ENCODE data around the gene PHF5A.

PHF5A gene

DNA sequence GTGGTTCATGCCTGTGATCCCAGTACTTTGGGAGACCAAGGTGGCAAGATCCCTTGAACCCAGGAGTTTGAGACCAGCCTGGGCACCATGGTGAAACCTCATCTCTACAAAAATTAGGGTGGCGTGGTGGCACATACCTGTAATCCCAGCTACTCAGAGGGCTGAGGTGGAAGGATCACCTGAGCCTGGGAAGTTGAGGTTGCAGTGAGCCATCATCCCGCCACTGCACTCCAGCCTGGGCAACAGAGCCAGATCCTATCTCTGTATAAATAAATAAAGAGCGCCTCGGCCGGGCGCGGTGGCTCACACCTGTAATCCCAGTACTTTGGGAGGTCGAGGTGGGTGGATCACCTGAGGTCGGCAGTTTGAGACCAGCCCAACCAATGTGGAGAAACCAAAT lies 49.8 kb downstream of the PHF5A start:
- H3K27ac Mint-ChIP-seq, result peak overlapping the region; percentile 63
- ATAC-seq, result no peak
- no peaks in the 10 kb centered on the region for H3K9me3 Mint-ChIP-seq
- H3K27me3 Mint-ChIP-seq, result no peaks in the 10 kb centered on the region
- H3K4me3 Mint-ChIP-seq, result no peak overlapping the region
- peaks cover 9% of the 10 kb centered on the region for H3K36me3 Mint-ChIP-seq
- H3K4me1 Mint-ChIP-seq, result peaks cover 47% of the 10 kb centered on the region

DNA sequence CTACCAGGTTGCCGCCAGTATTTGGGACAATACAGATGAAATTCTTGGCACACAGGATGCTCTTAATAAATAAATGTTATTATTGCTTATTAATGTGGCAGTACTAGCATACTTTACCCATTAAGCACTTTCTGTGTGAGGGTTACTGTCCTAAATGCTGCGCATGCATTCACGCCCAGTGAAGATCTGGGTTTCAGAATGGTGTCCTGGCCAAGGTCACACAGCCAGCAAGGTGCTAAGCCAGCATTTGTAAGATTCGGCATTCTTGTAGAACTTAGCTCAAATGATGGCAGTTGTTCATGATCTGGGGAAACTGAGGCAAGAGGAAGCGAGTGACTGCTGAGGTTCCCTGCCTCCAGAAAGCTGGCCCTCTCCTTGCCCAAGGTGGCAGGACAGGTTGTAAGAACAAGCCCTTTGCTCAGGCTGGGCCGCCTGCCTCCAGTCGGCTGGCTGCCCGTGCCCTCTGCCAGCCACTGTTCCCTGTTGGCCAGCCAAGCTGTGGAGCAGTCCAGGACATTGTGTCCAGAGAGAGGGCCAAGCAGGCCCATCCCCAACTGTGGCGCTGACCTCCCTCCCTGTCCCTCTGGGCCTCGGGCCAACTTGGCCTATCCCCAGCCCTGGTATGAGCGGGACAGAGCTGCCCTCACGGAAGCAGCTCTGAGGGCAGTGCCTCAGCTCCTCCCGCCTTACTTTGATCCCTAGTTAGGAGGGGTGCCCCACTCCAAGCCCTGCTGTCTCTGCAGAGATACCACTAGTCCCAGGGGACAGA lies 50.7 kb downstream of the PHF5A start:
- H3K27ac Mint-ChIP-seq, result peak overlapping the region; percentile 63
- H3K4me3 Mint-ChIP-seq, result no peak overlapping the region
- H3K9me3 Mint-ChIP-seq, result no peaks in the 10 kb centered on the region
- H3K4me1 Mint-ChIP-seq, result peaks cover 38% of the 10 kb centered on the region
- peaks cover 5% of the 10 kb centered on the region for H3K36me3 Mint-ChIP-seq
- ATAC-seq, result no peak
- H3K27me3 Mint-ChIP-seq, result no peaks in the 10 kb centered on the region

DNA sequence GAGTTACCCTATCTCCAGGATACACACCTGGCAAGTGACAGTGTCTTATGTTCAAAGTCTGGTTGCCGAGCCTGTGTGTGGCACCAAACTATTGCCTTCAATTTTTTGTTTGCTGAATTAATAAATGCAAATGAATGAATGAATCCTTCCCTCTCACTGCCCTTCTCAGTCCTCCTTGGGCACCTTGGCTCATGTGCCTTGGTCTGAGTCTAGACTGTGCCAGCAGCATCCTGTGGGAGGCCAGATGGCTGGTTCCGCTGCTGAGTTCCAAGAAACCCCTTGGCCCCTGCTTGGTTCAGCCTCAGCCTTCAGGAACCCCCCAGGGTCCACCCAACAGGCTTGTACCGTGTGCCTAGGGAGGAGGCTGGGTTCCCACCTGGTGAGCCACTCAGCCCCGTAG lies 52.9 kb downstream of the PHF5A start:
- Mint-ChIP-seq H3K4me3 (peak overlapping the region; percentile 98), H3K27me3 (no peaks in the 10 kb centered on the region), H3K4me1 (peaks cover 50% of the 10 kb centered on the region), H3K9me3 (no peaks in the 10 kb centered on the region), H3K36me3 (peaks cover 5% of the 10 kb centered on the region), H3K27ac (peak overlapping the region; percentile 94)
- no peak for ATAC-seq

DNA sequence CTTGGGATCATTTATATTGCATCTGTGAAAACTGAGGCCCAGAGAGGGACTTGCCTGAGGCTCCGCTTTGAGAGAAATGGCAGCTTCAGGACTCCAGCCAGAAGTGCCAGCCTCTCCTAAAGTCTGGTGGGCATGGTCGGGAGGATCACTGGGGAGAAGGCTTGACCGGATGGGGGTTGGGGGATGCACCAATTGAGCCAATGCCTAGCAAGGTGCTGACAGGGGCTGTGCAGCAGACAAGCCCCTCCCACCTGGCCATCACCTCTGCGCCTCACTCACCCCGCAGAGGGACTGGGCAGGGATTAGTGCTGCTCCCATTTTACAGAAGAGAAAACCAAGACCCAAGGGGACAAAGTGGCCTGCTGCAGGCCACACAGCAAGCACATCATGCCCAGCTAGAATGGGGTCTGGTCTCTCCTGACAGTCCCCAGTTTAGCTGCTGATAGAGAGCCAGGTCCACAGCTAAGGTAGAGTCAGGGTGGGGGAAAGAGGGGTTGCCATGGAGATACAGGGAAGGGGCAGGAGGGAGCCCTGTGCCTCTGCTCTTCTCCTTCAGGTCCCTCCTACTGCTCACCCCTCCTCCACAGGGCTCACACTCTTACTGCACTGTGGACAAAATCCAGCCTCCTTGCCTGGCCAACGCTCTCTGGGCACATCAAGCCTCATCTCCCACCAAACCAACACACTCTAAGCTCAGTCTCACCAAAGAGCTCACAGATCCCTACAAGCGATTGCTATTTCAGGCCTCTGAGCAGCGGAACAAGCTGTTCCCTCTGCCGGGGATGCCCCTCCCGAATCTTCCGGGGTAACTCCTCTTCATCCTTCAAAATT lies 57.3 kb downstream of the PHF5A start:
- H3K9me3 Mint-ChIP-seq, result no peaks in the 10 kb centered on the region
- H3K4me3 Mint-ChIP-seq, result no peak overlapping the region
- no peaks in the 10 kb centered on the region for H3K27me3 Mint-ChIP-seq
- H3K27ac Mint-ChIP-seq, result peak overlapping the region; percentile 94
- H3K36me3 Mint-ChIP-seq, result no peaks in the 10 kb centered on the region
- H3K4me1 Mint-ChIP-seq, result peaks cover 77% of the 10 kb centered on the region
- ATAC-seq, result no peak

DNA sequence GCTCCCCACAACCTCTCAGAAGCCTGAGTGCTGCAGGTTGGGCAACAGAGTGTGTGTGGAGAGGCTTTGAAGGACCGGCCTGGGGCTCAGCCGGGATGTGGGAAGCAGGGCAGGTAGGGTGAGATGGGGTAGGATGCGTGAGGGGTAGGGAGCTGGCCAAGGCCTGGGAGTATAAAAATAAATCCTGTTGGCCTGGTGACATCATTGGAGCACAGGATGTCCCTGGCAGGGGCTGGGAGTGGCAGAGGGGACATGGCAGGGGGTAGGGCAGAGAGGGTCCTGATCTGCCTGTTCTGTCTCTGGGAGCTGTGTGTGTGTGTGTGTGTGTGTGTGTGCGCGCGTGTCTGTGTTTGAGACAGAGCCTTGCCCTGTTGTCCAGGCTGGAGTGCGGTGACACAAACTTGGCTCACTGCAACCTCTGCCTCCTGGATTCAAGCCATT lies 58.2 kb downstream of the PHF5A start:
- H3K27ac Mint-ChIP-seq, result peak overlapping the region; percentile 94
- no peaks in the 10 kb centered on the region for H3K9me3 Mint-ChIP-seq
- H3K4me3 Mint-ChIP-seq, result no peak overlapping the region
- ATAC-seq, result no peak
- H3K36me3 Mint-ChIP-seq, result no peaks in the 10 kb centered on the region
- peaks cover 77% of the 10 kb centered on the region for H3K4me1 Mint-ChIP-seq
- H3K27me3 Mint-ChIP-seq, result no peaks in the 10 kb centered on the region

Measured in stimulated activated memory B cell treated with anti-CD40 and anti-IgM and Interleukin-4, amounts not matched to agents 10 μg/mL and 1 μg/mL and 100 μg/mL, for 72 hours (primary cell).